GM19372 (cell line): ENCODE measurements around the gene CES2.
"Not testable (repeated sequence)": the region's sequence is repeated elsewhere in the genome, so short reads cannot be mapped to it uniquely, and the experiment has no call there.

Experiments
- ATAC-seq: cut with Tn5 transposase; IDR thresholded peaks from one replicate; pipeline ENCODE4 v1.9.1; 2021; ENCODE audit warnings: mild to moderate bottlenecking, low read depth, moderate library complexity; ENCODE audit not compliant: unreplicated experiment

CES2 gene

GRCh38 chr16:66974932-66975246 lies 39.6 kb downstream of the CES2 start:
- ATAC-seq = not testable (repeated sequence)

- no peak for ATAC-seq
These were observed 40.1 kb downstream of the CES2 start for GRCh38 chr16:66975302-66975893.

GRCh38 chr16:66976746-66977145 lies 41.4 kb downstream of the CES2 start:
- ATAC-seq = no peak

- no peak for ATAC-seq
These were observed 42.2 kb downstream of the CES2 start for GRCh38 chr16:66977341-66978113.

- no peak for ATAC-seq
These were observed 43.8 kb downstream of the CES2 start for GRCh38 chr16:66979011-66979717.

- no peak for ATAC-seq
These were observed 47.7 kb downstream of the CES2 start for GRCh38 chr16:66983033-66983432.

DNA sequence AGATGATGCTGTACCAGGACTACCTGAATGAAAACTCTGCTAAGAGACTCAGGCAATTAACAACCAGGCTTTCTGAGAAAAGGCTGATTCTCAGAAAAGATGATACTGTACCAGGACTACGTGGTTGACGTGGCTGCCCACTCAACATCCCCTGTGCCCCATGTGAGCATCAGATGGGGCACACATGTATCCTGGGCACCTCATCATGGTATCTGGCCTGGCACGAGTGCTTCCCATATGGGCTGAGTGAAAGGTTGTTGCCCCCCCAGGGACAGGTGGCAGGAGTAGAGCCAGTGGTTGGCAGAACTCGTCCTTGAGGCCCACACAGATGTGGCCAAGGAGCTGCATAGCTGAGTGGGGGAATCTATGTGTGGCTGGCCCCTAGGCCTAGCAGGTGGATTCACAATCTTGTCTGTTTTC lies 49.6 kb downstream of the CES2 start:
- ATAC-seq = no peak

- no peak for ATAC-seq
These were observed 51.2 kb downstream of the CES2 start for GRCh38 chr16:66986559-66986958.

DNA sequence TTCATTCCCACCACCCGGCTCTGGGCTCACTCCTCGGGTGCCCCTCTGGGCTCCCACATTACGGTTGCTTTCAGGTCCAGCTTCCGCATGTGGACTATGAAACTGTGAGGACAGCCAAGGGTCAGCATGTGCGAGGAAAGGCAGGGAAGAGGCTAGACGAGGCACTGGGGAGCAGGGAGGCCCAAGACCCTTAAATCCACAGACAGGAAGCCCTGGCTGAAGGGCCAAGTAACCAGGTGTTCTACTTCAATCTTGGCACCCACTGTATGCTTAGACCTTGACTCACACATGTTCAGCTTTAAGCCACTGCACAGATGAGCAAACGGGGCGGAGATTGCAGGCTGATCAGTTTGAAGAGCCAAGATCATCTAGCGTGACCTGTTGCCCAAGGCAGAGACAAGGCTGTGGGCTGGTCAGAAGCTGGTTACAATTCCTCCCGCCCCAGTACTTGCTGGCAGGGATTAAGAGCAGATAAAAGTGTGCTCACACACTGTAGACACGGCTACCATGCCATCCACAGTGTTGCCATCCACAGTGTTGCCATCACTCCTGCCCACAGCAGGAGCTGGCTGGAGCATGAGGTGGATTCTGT lies 53.0 kb downstream of the CES2 start, which contains the start of gene CES4A:
TSS of gene CES4A (plus strand) at position 393 of the 592 bp plus-strand sequence. CDS start at position 577, 184 bp downstream.
- no peak for ATAC-seq

DNA sequence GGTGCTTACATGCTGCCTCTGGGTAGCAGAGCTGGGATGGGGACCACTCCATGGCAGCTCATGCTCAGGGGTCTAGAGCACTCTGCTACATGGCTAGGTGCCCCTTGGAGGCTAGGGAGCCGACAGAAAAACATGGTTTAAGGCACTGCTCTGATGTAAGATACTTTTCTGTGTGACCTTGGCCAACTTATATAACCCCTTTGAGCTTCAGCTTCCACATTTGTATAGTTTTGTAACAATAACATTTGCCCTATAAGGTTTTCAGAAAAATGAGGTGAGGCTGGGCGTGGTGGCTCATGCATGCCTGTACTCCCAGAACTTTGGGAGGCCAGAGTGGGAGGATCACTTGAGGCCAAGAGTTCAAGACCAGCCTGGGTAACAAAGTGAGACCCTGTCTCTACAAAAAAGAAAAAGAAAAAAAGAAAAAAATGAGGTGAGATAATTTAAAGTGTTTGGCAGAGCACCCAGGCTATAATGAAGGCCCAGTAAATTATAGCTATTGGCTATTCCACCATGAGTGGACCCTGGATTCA lies 56.3 kb downstream of the CES2 start:
- ATAC-seq = no peak

- not testable (repeated sequence) for ATAC-seq
These were observed 58.2 kb downstream of the CES2 start for GRCh38 chr16:66993558-66993957.
